GM18498 (cell line): ENCODE results near the gene CIDEA.

Experiments
- ATAC-seq: cut with Tn5 transposase; IDR thresholded peaks from one replicate; pipeline ENCODE4 v1.9.1; 2021; ENCODE audit warnings: mild to moderate bottlenecking, moderate library complexity; ENCODE audit not compliant: unreplicated experiment

CIDEA gene

DNA sequence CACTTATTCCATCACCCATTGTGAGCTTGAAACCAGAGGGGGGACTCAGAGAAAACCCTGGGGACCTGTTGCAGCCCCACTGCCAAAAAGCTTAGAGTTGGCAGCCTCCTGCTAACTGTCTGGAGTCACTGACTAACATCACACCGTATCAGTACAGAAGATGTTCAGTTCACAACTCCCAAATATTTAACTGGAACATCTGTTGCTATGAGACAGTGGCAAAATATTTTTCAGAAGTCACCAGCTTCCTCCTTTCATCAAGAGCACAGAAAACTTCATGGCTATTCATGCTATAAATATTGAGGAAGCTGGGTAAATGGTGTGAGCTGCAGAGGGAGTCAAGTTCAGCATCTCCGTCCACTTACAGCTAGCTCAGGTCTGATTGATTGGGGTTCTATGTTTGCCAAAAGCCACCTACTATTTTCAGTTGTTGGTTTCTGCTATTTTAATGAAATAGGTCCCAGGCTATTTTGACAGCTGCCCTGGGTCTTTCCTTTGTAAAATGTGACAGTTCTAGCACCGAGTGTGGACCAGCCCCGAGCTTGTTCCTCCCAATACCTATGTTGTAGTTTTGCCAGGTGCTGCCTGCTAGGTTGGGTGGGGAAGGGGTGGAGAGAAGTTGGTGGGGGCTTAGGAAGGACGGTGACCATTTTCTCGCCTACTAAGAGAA lies 63.6 kb downstream of the CIDEA start:
- no peak for ATAC-seq

DNA sequence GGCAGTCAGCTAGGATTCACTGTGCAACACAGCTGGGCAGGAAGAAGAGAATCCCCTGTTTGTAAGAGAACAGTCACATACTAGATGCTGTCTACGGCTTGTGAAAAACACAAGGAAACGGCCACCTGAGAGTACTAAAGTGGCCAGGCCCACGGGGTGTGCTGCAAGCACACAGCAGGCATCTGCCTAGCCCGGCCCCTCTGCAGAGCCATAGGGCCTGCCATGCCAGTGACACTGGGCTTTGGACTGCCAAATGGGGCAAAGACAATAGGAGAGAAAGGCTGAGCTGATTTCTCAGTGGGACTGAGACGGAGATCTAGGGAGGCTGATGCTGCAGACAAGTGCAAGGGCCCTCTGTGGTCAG lies 64.2 kb downstream of the CIDEA start:
- no peak for ATAC-seq

DNA sequence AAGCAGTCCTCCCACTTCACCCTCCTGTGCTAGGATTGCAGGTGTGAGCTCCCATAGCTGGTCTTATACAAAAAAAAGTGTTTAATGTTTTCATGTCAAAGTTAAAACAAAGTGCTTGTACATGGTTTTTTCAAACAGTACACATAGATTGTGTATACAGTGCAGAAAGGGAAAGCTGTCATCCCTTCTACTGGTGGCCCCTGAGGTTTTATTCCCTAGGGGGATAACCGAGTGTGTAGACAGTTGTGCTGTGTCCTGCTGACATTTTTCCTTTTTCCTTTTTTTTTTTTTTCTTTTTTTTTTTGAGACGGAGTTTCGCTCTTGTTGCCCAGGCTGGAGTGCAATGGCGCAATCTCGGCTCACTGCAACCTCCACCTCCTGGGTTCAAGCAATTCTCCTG lies 64.7 kb downstream of the CIDEA start:
- ATAC-seq: no peak

GRCh38 chr18:12321333-12321732 lies 67.2 kb downstream of the CIDEA start:
- peak; percentile 88 for ATAC-seq

- no peak for ATAC-seq
These were observed 71.0 kb downstream of the CIDEA start for GRCh38 chr18:12324991-12325725.

DNA sequence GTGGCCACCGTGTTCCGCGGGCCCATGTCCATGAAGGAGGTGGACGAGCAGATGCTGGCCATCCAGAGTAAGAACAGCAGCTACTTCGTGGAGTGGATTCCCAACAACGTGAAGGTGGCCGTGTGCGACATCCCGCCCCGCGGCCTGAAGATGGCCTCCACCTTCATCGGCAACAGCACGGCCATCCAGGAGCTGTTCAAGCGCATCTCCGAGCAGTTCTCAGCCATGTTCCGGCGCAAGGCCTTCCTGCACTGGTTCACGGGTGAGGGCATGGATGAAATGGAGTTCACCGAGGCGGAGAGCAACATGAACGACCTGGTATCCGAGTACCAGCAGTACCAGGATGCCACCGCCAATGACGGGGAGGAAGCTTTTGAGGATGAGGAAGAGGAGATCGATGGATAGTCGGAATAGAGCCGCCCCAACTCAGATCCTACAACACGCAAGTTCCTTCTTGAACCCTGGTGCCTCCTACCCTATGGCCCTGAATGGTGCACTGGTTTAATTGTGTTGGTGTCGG lies 71.6 kb downstream of the CIDEA start:
- ATAC-seq: no peak

DNA sequence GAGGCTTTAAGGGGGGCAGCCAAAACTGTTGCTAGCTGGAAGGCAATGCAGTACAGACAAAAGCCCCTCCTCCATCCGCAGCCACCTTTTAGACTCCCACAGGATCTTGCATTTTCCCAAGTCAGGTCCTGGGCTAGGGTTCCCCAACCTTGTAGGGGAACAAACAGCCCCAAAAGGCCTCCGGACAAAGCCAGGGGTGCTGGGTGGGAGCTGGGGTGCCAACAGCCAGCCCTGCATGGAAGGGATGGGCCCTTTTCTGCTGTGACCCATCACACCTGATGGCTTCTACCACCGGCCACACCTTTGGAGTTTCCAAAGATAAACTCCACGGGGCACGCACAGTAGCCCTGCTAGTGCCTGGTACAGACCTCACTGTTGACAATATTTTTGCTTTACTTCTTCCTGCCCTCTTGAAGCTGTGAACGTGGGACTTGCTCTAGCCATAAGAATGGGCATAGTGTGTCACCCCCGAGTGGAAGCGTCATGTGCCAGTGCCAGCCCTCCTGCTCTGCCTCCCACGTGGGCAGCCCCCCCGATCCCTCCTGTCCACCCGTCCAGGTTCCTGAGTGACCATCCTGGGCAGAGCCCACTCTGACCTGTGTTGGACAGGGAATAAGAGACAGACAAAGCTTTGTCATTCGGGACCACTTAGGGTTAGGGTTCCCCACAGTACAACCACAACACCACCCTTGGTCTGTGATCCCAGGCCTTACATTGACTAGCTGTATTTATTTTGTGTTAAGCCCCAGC lies 72.7 kb downstream of the CIDEA start:
- no peak for ATAC-seq
